Heart left ventricle (tissue), 16 donors: ENCODE results near the gene GAS2L2. TPM values are rescaled to one million over a fixed set of nuclear protein-coding genes. Genes with fewer than 3 reads are reported as not detected.
"Not testable (repeated sequence)": the region's sequence is repeated elsewhere in the genome, so short reads cannot be mapped to it uniquely, and the experiment has no call there.

Source experiments
- ATAC-seq, 4 donors: fragments of 200-7000 bp; cut with Tn5 transposase; one replicate each; pipeline ENCODE4 v1.9.1; 2020 to 2022; ENCODE audit warnings: moderate library complexity in 4 of 4, mild to moderate bottlenecking in 3 of 4, moderate number of reproducible peaks in 1 of 4
- DNase-seq, 5 donors: peaks; one replicate each; pipeline ENCODE4 v3.0.0-alpha.2; 2020
- H3K27ac ChIP-seq, 12 donors: fragments of 200-600 bp; sonication (generic) in 4 of 12; one replicate each; pipeline versions ENCODE4 v1.5.0 to v1.8.0; 2016 to 2022; ENCODE audit warnings: mild to moderate bottlenecking in 2 of 12
- H3K27me3 ChIP-seq, 9 donors: fragments of 200-600 bp; sonication (generic) in 2 of 9; one replicate each; pipeline versions ENCODE4 v1.5.1 to v1.8.0; 2016 to 2022; ENCODE audit warnings: mild to moderate bottlenecking in 3 of 9
- H3K36me3 ChIP-seq, 9 donors: fragments of 200-600 bp; sonication (generic) in 2 of 9; one replicate each; pipeline versions ENCODE4 v1.5.0 to v1.8.0; 2018 to 2022; ENCODE audit warnings: mild to moderate bottlenecking in 2 of 9
- H3K4me1 ChIP-seq, 12 donors: fragments of 200-600 bp; sonication (generic) in 4 of 12; one replicate each; pipeline versions ENCODE4 v1.5.0 to v1.8.0; 2016 to 2022; ENCODE audit warnings: mild to moderate bottlenecking in 3 of 12
- H3K4me3 ChIP-seq, 12 donors: fragments of 200-600 bp; sonication (generic) in 4 of 12; one replicate each; pipeline versions ENCODE4 v1.5.0 to v1.8.0; 2017 to 2022; ENCODE audit warnings: mild to moderate bottlenecking in 9 of 12, moderate library complexity in 4 of 12
- H3K9me3 ChIP-seq, 12 donors: fragments of 200-600 bp; sonication (generic) in 4 of 12; one replicate each; pipeline versions ENCODE4 v1.5.0 to v1.8.0; 2016 to 2022; ENCODE audit warnings: mild to moderate bottlenecking in 1 of 12
- POLR2A ChIP-seq, 2 donors: fragments of 450-650 bp; IDR thresholded peaks; one replicate each; pipeline ENCODE4 v1.6.1; 2017; ENCODE audit warnings: antibody characterized with exemption in 2 of 2, mild to moderate bottlenecking in 2 of 2, moderate library complexity in 2 of 2
- WGBS, 4 donors: extraction: QIAGEN DNeasy Blood & Tissue Kit in 2 of 4; methylation state at CpG; one replicate each; pipeline versions ENCODE4 v1.1.5 to v1.1.7; 2013 to 2018; 5-methylcytosine and 5-hydroxymethylcytosine counted together
- intact Hi-C, 10 donors: fragments of 100-400 bp; cut with DNase I; formaldehyde crosslinking; loops; one replicate each; pipeline versions ENCODE4 v1.11.1 to v1.14.2; 2022
- polyA plus RNA-seq, 2 donors: library from polyadenylated mRNA; stranded (reverse); fragments of 200-250 nt; gene quantifications; one replicate each; pipeline ENCODE4 v1.2.3, GENCODE V29; 2013
- total RNA-seq, 9 donors: library from RNA; depleted of rRNA in 2 of 9; stranded (reverse); fragments of >200 nt in 2 of 9; fragmentation: NEBNext Ultra II Directional in 3 of 9; extraction: Animal tissue kit (Norgen Biotek cat#: 25700) in 3 of 9; gene quantifications; one replicate each; pipeline versions ENCODE4 v1.1.0 to v1.2.4, GENCODE V29; 2016 to 2023
- TF ChIP-seq, protein P1 (sequence below), 12 donors: fragments of 200-600 bp; sonication (generic) in 4 of 12; IDR thresholded peaks; one replicate each; pipeline versions ENCODE4 v1.5.0 to v1.8.0; 2018 to 2022; ENCODE audit warnings: antibody characterized with exemption in 12 of 12, mild to moderate bottlenecking in 5 of 12
- donor health status: ischemic (EF 13 %, LVEDD 7.1; RV severe dilation, severe dysfunction).
- donor health status: healthy with polysubstance abuse.
- donor health status: DM: no; HTN: yes; CAD: no.
- donor health status: DM: no; HTN: no; CAD: no.
- donor health status: ischemic (EF 25% LVEDD 6.9; RV normal size, moderate dysfunction).
- donor health status: ischemic (EF 25% LVEDD 5.7; RV mildly dilated, moderate dysfunction).
- donor health status: healthy.
- donor health status: DM: yes; HTN: yes; CAD: no.
- donor health status: ischemic (EF 35%, LVEDD 5.7; RV mildly dilated, moderate dysfunction).
- donor health status: nonischemic (EF 11% LVEDD 7.7; RV severe dilation, severe dysfunction).
- donor health status: DM: yes; HTN: yes; CAD: no.
- donor health status: PGD.
- donor health status: ischemic (EF 29% LVEDD 5.4; RV normal size, mild dysfunction).
- donor health status: nonischemic (EF 23%, LVEDD 6.1; RV moderate dilation, normal function).

Gene GAS2L2
- total and polyA plus RNA-seq, 11 donors: 0.06 to 0.28 (median 0.11) TPM; not detected in 6

DNA sequence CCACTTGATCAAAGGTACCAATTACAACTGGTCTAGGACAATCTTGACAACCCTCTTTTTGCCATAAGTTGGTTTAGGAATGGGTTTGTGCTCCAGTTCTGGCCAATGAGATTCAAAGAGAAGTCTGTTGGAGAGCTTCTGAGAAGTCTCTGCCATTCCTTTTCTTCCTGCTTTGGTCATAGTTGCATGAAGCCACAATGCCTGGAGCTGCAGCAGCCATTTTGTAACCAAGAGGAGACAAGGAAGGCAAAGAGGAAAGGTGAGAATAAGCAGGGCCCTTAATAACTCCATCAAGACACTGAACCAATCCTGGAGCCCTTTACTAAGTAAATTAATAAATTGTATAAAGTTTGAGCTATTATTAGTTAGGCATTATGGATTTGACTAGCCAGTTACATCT is 4.2 kb upstream of the GAS2L2 start:
- no peaks in the 10 kb centered on the region for H3K27me3 ChIP-seq
- TF ChIP-seq, protein P1, sequence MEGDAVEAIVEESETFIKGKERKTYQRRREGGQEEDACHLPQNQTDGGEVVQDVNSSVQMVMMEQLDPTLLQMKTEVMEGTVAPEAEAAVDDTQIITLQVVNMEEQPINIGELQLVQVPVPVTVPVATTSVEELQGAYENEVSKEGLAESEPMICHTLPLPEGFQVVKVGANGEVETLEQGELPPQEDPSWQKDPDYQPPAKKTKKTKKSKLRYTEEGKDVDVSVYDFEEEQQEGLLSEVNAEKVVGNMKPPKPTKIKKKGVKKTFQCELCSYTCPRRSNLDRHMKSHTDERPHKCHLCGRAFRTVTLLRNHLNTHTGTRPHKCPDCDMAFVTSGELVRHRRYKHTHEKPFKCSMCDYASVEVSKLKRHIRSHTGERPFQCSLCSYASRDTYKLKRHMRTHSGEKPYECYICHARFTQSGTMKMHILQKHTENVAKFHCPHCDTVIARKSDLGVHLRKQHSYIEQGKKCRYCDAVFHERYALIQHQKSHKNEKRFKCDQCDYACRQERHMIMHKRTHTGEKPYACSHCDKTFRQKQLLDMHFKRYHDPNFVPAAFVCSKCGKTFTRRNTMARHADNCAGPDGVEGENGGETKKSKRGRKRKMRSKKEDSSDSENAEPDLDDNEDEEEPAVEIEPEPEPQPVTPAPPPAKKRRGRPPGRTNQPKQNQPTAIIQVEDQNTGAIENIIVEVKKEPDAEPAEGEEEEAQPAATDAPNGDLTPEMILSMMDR (IDR thresholded peaks at IDR 0.05): no peak
- TF ChIP-seq POLR2A (IDR thresholded peaks at IDR 0.05): no peak

DNA sequence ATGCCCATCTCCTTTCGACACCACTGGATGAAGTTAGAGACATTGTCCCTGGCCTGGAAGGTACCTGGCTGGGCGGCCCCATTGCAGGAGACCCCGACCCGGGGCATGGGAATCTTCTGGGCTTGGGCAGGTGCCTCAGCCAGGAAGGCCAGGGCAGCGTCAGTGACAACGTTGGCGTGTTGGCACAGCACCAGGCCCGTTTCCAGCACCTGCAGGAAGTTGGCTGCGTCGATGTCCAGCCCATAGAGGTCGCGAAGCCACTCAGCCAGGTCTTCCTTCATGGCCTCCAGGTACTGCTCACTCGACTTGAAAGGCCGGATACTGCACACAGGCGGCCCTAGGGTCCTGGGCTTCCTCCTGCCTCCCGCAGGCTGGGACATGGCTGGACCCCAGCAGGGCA is 568 bp downstream of the GAS2L2 start:
- Histone ChIP-seq H3K4me1 (peaks cover 0 to 16% (median 5%) of the 10 kb centered on the region in 12 donors), H3K36me3 (no peaks in the 10 kb centered on the region), H3K27ac (no peak overlapping the region), H3K27me3 (peaks cover 0 to 34% (median 20%) of the 10 kb centered on the region in 9 donors), H3K4me3 (no peak overlapping the region), H3K9me3 (no peaks in the 10 kb centered on the region)
- TF ChIP-seq POLR2A (IDR thresholded peaks at IDR 0.05): no peak
- TF ChIP-seq, protein P1 (IDR thresholded peaks at IDR 0.05): no peak
- 41 to 52% (median 50%) methylated on average over 5 to 16 of the region's 16 CpGs for WGBS, 4 donors
- no peak for DNase-seq
- peak in 1 of 4 donors; percentile 9 for ATAC-seq
- intact Hi-C loops: no loop called here

More for the DNA sequence above, 4.2 kb upstream of the GAS2L2 start:
- ATAC-seq (no peak), DNase-seq (no peak)
- Histone ChIP-seq H3K4me1 (peaks cover 0 to 10% (median 0%) of the 10 kb centered on the region in 12 donors), H3K36me3 (no peaks in the 10 kb centered on the region), H3K4me3 (no peak overlapping the region), H3K27ac (no peak overlapping the region), H3K9me3 (no peaks in the 10 kb centered on the region)
- intact Hi-C loops: no loop called here

DNA sequence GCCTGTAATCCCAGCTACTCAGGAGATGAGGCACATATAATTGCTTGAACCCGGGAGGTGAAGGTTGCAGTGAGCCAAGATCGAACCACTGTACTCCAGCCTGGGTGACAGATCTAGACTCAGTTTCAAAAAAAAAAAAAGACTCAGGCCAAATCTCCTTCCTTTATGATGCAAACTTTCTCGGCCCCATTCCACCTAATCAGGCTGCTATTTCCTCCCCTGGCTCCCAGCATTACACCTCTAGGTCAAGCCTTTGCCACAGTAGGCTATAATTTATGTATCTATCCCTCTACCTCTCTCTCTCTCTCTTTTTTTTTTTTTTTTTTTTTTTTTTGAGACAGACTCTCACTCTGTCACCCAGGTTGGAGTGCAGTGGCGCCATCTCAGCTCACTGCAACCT is 1.5 kb downstream of the GAS2L2 start:
- intact Hi-C loops, H3K36me3 ChIP-seq, H3K9me3 ChIP-seq, ATAC-seq, H3K27ac ChIP-seq, DNase-seq, H3K4me3 ChIP-seq: not testable (repeated sequence)
- H3K27me3 ChIP-seq: peaks cover 0 to 37% (median 20%) of the 10 kb centered on the region in 9 donors
- peaks cover 0 to 16% (median 5%) of the 10 kb centered on the region in 12 donors for H3K4me1 ChIP-seq
- 72 to 84% (median 75%) methylated on average over 4 of the region's 4 CpGs for WGBS, 4 donors

DNA sequence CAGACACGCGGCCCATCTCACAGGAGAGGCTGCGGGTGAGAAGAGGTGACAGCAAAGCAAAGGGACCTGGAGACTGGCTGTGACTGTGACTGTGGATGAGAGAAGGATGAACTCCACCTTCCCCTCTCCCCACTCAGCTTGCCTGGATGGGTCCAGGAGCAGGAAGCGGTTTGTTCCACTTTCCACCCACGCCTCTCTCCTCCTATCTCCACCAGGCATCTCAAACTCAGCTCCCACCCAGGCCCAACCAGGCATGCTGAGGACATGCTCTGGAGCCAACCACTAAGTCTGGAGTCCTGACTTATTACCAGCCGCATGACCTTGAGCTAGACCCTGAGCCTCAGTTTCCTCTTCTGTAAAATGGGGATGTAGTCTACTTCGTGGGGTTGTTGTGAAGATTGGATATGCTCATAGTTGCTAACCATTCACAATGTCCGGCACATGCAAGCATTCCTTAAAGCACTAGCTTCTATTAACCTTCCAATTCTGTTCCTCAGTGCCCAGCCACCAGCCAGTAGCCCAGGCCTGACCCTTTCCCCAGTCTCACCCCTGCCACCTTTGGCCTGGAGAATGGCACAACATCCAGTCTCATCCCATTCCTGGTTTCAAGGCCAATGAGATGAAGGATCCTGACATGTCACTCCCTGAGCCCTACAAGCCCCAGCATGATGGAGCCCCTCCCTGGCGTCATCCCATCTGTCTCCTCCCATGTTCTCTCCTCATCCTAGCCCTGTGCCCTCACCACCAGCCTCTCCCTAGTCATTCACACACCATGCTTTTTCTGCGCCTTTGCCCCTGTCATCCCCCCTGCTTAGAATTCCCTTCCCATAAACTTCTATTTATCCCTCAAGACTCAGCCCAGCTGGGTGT is 2.3 kb downstream of the GAS2L2 start:
- intact Hi-C loops: no loop called here
- ATAC-seq (no peak), DNase-seq (no peak)
- H3K4me3 ChIP-seq: no peak overlapping the region
- H3K27ac ChIP-seq: no peak overlapping the region
- no peaks in the 10 kb centered on the region for H3K36me3 ChIP-seq
- TF ChIP-seq, protein P1 (IDR thresholded peaks at IDR 0.05): no peak
- TF ChIP-seq POLR2A (IDR thresholded peaks at IDR 0.05): no peak
- H3K4me1 ChIP-seq: peaks cover 0 to 16% (median 5%) of the 10 kb centered on the region in 12 donors
- H3K27me3 ChIP-seq: peaks cover 0 to 37% (median 20%) of the 10 kb centered on the region in 9 donors
- 79 to 82% (median 81%) methylated on average over 9 to 10 of the region's 10 CpGs for WGBS, 4 donors
- no peaks in the 10 kb centered on the region for H3K9me3 ChIP-seq
